ENCODE data around the gene FCN1.
A peak's percentile ranks its signal among the peaks of the same experiment; 100 is the strongest.

The FCN1 gene

GRCh38 chr9:134913041-134913712 is 4.5 kb downstream of the FCN1 start:
- no peak for DNase-seq

GRCh38 chr9:134912126-134912840 is 5.4 kb downstream of the FCN1 start:
- DNase-seq, result no peak

GRCh38 chr9:134909511-134910481 is 7.9 kb downstream of the FCN1 start:
- no peak for DNase-seq

DNA sequence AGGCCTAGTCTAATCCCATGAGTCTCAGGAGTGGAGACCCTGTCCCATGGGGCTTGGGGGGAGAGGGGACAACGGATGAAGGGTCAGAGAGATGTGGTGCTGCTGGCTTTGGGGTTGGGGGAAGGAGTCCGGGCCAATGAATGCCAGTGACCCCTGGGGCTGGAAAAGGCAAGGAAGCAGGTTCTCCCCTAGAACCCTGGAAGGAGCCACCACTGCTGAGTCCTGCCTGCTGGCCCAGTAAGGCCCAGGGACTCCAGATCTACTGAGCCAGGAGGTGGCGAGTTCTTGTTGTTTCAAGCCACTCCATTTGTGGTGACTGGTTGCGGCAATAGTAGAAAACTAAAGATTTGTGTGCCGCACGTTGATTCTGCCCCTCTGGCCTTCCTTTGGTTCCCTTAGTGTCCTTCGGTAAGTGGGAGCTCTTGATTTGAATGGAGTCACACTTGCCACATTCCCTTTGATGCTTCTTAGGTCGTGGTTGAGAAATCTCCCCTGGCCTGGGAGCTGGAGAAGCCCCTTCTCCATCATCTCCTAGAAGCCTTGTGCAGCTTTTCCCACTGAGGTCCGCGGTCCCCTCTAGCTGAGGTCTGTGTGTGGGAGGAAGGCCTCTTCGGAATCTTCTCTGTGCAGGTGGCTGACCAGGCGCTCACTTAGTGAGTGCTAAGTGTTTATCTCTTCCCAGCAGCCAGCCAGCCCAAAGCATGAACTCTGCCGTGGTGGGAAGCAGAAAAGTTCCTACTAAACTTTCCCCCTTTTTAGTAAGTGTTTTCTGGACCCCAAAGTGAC is 9.0 kb downstream of the FCN1 start:
- no peak for DNase-seq

DNA sequence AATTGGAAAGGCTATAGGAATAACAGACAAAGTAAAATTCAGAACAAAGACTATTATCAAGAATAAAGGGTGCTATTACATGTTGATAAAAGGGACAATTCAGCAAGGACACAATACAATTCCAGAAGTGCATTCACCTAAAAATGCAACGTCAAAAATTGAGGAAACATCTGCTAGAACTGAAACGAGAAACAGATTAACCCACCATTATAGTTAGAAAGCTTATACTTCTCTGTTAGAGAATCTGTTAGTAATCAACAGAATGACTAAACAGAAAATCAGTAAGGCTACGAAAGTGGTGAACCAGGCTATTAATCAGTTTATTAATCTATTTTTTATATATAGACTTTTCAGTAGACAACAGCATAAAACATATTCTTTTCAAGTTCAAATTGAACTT is 14.8 kb downstream of the FCN1 start:
- DNase-seq, result no peak

DNA sequence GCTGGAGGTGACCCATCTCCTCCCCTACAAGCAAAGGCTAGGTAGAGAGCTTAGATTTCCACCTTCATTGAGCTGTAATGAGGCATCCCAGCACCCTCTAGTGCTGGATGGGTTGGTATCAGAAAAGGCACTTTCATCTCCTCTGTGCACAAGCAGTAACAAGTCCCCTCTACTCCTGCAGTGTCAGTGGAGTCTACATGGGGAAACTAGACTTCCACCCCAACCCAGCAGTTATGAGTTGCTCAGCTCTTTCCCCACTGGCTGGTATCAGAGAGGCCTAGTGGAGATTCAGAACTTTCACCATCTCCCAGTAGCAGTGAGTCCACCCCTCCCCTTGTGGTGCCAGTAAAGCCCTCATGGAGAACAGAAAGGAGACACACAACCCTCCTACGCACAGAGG is 17.9 kb downstream of the FCN1 start:
- no peak for DNase-seq

- DNase-seq, result no peak
These were observed 18.5 kb downstream of the FCN1 start for GRCh38 chr9:134899168-134899567.

- DNase-seq, result no peak
These were observed 19.4 kb downstream of the FCN1 start for GRCh38 chr9:134898319-134898718.

- no peak for DNase-seq
These were observed 20.0 kb downstream of the FCN1 start for GRCh38 chr9:134897584-134898170.

GRCh38 chr9:134896834-134897583 is 20.7 kb downstream of the FCN1 start:
- no peak for DNase-seq

GRCh38 chr9:134895908-134896833 is 21.5 kb downstream of the FCN1 start:
- peak in 1 of 2 experiments; percentile 18 for DNase-seq

DNA sequence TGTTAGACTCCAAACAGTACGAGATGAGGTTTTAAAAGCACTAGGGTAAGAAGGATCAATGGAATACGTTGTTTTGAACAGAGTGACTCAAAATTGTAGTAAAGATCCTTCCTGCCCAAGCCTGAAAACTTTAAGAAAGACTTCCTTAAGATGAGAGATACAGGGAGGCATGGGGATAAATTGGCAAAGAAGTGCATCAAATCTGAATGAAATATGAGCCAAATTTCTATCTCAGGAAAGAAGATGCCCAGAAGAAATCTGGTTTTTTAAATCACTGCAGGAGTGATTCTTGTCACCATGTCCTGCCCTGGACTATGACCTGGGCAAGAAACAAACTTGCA is 22.2 kb downstream of the FCN1 start:
- DNase-seq, result no peak

DNA sequence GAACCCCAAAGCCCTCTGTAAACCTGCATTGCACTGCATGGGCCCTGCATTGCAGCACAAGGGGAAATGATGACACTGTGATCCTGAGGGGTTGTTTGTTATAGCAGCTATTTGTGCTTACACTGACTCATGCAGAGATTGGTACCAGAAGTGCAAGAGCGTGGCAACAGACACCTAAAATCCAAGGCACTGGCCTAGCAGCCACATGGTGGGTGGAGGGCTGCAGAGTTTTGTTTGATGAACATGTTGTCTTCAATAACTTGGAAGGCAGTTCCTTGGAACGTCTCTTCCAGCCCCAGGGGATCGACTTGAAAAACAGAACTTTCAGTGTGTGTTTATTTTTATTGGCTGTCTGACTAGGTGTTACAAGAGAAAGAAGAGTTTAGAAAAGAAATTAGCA is 22.6 kb downstream of the FCN1 start:
- DNase-seq, result no peak

- DNase-seq, result no peak
These were observed 23.4 kb downstream of the FCN1 start for GRCh38 chr9:134894136-134894860.

GRCh38 chr9:134892820-134893420 is 24.8 kb downstream of the FCN1 start:
- no peak for DNase-seq

- no peak for DNase-seq
These were observed 25.5 kb downstream of the FCN1 start for GRCh38 chr9:134892221-134892620.

- no peak for DNase-seq
These were observed 26.0 kb downstream of the FCN1 start for GRCh38 chr9:134891713-134892112.

- no peak for DNase-seq
These were observed 26.7 kb downstream of the FCN1 start for GRCh38 chr9:134891053-134891452.

DNA sequence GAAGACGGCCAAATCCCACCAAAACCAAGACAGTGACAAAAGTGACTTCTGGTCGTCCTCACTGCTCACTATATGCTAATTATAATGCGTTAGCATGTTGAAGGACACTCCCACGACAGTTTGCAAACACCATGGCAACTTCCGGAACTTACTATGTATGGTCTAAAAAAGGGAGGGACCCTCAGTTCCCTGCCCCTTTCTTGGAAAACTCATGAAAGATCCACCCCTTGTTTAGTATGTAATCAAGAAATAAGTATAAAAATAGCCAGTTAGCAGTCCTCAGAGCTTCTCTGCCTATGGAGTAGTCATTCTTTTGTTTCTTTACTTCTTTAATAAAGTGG is 27.6 kb downstream of the FCN1 start:
- no peak for DNase-seq

All from SHP77 (cell line).